Kidney capillary endothelial cell (primary cell): ENCODE data around the gene ALOX5.

ENCODE experiments used
- DNase-seq: peaks from one replicate; pipeline ENCODE4 v3.0.0-alpha.2; 2018; ENCODE audit warnings: low spot score

ALOX5 gene

DNA sequence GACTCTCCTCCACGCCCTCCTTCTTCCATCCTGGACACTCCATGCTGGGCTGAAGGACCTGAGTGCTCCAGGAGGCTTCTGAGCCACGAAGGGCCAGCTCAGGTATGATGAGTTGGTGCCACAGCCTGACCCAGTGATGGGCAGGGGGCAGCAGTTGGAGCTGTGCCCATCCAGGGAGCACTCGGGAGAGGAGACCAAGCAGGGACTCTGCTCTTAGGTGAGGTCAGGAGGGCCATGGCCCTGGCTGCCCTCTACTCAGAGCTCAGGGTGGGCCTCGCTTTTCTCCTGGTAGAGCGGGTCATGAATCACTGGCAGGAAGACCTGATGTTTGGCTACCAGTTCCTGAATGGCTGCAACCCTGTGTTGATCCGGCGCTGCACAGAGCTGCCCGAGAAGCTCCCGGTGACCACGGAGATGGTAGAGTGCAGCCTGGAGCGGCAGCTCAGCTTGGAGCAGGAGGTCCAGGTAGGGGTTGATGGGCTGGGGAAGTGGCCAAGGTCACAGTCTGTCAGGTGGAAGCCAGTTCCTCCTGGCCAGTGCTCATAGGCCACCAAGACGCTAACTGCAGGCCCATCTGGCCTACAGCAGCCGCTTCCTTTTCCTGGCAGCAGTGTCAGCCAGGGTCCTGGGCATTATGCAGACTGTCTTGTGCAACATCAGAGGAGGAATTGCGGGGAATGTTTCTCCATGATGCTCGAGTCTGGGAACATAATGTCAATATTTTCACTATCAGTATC is 50.8 kb downstream of the ALOX5 start:
- no peak for DNase-seq

DNA sequence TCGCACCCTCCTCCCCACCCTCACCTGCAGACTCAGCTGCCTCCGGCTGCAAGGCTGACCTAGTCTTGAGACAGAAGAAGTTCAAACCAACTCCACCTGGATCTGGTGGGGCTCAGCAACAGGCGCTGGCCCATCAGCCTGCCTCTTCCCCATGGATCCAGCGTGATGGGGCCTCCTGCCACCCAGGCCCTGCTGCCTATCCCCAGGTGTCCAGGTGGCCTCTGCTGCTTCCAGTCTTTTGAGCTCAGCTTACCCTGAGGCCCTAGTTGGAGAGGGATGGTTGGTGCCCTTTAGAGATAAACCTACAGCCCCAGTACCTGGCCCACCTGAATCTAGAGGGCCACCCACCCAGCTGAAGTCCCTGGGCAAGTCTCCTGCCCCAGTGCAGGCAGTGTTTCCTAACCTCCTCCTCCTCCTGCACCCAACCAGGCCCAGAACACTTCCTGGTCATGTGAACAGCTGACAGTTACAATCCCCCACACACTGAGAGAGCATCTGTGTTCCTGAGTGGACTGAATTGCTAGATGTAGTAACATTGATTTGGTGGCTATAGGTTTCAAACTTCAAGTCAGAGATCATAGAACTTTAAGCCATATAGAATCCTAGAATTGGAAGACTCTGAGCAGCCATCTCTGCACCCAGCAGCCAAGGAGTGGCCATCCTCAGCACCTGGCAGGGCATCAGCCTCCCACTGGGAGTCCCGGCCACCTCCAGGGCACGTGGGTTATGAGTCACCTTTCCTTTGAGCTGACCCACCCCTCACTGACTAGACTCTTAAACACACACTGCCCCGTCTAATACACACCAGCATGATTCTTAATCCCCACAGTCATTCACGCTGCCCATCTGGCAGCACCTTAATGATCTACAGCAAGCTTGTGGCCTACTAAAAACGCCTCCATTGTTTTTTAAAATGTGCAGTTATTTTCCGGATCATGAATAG is 51.9 kb downstream of the ALOX5 start:
- DNase-seq, result no peak

DNA sequence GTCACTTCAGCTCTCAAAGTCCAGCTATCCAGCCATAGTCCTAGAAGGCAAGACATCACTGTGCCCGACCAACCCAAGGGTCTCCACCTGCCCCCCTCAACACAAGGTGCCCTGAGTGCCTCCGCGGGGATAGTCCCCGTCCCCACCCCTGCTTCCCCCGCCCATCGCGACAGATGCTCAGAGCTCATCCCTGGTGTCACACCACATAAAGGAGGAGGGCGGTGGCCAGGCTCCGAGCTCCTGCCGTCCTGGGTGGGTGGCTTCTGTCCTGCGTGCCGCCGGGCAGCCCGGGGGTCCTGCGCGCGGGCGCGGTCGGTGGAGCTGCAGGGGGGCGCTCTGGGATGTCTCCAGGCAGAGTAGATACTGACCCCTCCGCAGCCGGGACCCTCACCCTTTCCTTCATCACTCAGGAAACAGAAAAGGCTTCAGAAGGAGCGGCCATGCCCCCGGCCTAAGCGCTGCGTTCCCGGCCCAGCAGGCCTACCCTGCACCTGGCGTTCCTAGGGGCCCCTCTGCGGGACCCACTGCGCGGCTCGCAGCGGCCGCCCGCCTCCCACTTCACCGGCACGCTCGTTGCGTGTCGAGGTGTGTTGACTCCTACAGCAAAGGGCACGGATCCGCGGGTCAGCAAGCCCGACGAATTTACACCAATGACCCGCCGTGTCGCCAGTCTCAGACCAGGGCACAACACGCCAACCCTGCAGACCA is 53.4 kb downstream of the ALOX5 start:
- no peak for DNase-seq

DNA sequence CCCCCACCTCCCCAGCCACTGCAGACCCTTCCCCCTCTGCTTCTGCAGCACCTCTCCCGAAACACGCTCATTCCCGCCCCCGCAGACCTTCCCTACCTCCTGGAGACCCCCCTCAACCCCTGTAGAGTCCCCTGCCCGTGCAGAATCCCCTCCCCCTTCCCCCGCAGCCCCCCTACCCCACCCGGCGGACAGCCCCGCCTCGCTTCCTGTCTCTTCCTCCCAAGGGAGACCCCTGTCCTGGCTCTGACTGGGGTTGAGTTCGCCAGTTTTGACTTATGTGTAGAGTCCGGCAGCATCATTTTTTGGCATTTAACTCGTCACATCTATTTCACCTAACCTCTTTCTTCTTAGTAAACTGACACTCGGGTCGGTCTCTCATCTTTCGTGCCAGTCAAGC is 54.0 kb downstream of the ALOX5 start:
- DNase-seq, result no peak

DNA sequence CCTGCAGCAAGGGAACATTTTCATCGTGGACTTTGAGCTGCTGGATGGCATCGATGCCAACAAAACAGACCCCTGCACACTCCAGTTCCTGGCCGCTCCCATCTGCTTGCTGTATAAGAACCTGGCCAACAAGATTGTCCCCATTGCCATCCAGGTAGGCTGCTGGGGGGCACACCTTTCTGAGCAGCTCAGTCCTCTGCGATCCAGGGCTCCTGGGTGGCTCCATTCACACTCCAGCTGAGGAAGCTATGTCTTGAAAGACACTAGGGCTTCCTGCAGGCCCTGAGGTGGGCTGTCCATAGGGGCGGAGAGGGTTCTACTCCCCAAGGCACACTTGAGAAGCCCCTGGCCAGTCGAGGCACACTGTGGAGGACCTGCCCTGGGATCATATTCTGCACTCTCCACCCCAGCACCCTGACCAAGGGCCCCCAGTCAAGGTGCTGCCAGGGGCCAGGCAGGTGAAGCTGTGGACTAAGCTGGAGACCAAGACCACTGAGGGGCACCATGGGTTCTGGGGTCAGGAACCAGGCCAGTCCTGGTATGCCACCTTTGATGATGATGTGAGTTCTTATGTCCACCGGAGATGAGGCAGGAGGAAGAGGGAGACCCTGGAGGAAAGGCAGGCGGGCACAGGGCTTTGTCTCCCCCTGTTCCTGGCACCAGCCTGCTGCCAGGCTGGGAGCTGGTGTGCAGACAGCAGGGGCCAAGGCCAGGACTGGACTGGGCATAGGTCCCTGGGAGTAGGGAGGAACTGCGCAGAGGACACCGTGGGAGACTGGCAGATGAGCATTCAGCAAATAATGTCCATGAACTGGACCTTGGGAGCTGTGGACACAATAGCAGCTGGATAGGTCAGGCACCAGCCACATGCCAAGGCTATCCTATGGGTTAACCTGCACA is 54.8 kb downstream of the ALOX5 start:
- no peak for DNase-seq

DNA sequence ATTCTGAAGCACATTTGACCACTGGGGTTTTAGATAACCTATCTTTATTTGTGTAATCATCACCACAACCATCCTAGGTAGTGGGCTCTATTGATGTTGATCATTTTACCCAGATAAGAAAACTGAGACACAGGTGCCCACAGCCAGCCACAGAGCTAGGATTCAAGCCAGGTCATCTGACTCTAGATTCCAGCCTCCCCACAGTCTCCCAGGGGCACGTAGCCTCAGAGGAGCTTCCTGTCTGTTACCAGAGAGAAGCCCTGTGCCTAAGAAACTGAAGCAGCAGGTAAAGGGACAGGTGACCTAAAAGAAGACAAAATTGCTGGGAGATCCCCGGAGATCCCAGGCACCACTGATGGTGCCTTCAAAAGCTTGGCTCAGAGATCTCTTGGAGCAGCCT is 55.8 kb downstream of the ALOX5 start:
- no peak for DNase-seq

DNA sequence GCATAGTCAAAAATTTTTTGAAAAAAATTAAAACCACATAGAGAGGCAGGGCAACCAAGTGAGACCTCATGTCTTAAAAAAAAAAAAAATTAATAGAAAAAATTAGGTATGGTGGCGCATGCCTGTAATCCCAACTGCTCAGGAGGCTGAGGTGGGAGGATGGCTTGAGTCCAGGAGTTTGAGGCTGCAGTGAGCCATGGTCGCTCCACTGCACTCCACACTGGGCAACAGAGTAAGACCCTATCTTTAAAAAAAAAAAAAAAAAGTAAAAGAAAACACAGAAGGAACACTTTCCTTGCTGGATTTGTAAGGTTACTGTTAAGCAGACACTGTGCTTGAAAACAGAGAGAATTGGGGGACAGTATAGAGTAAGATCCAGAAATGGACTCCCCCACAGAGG is 58.1 kb downstream of the ALOX5 start:
- no peak for DNase-seq

DNA sequence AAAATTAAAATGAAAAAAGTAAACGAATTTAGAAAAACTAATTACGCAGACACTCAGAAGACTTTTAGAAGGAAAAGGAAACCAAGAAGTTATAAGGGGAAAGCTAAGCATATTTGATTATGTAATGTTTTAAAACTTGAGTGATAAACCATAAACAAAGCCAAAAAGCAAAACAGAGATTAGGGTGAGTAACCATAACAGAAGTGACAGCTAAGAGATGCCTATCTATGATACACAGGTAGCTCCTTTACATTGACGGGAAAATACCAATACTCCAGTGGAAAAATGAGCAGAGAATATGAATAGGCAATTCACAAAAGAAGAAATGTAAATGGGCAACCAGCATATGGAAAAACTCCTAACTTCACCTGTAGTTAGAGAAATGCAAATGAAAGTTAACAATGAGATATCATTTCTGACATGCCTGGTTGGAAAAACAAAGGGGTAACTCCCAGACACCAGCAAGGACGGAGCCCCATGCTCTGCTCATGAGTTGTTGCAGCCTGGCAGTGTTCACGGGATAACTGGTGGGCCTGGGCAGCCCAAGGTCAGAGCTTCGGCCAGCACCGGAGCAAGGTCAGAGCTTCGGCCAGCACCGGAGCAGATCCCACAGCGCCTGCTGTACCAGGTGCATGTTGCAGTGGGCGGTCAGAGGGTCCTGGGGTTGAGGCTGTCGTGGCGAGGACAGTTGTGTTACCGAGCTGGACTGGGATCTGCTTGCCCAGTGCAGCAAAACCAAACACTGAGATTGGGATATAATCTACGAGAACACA is 58.9 kb downstream of the ALOX5 start:
- DNase-seq, result no peak

DNA sequence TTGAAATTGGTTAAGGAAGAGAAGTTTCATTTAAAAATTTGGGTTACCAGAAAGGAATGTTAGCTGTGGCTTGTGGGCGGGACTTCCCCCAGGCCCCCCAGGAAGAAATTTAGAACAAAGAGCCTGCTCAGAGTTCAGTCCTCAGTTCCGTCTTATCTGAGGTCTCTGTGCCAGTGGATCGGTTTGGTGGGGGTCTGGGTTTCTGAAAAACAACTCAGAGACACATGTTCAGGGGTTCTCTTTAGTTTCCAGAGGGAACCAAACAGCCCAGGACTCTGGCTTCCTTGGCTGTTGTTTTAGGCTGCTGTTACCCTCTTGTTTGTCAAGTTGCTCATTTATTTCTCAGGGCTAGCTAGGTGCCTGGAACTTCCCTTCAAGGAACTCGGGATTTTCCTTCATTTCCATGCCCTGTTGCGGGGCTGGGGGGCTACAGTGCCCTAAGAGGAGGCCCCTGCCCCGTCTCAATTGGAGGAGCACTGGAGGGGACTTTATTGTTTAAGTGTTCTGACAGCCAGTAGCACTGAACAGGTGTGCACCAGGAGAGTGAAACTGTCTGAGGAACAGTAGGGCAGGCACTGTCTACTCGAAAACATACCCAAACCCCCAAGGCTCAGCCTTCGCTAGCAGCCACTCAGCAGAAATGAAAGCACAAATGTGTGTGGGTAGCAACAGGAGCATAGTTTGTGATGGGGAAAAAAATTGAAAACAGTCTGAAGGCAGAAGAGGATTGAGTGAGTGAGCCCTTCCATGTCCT is 59.9 kb downstream of the ALOX5 start:
- DNase-seq, result no peak

DNA sequence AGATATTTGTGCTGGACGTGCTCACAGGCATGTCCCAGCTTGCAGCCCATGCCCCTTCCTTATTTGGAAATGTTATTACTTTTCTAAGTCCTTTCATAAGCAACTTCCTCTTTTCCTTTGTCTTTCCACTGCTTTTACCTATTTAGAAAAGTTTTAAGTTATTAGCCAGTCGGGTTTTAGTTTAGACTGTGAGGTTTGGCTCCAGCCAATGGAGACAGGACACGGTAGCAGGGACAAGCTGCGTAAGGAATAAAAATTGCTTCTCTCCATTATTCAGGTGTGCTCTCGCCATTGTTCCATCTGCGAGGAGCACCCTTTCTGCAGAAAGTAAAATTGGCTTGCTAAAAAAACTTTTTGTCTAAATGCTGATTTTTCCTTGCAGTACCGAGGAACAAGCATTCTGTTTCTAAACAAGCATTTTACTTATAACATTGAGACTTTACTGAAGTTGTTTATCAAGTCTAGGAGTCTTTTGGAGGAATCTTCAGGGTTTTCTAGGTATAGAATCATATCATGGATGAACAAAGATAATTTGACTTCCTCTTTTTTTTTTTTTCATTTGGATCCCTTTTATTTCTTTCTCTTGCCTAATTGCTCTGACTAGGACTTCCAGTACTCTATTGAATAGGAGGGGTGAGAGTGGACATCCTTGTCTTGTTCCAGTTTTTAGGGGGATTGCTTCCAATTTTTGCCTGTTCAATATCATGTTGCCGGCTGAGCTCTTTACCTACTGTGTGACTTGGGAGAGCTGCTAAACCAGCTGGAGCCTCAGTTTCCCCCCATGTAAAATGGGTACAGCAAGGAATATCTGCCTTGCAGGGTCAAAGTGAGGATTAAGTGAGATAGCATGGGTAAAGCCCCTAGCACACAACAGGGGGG is 63.8 kb downstream of the ALOX5 start:
- no peak for DNase-seq

DNA sequence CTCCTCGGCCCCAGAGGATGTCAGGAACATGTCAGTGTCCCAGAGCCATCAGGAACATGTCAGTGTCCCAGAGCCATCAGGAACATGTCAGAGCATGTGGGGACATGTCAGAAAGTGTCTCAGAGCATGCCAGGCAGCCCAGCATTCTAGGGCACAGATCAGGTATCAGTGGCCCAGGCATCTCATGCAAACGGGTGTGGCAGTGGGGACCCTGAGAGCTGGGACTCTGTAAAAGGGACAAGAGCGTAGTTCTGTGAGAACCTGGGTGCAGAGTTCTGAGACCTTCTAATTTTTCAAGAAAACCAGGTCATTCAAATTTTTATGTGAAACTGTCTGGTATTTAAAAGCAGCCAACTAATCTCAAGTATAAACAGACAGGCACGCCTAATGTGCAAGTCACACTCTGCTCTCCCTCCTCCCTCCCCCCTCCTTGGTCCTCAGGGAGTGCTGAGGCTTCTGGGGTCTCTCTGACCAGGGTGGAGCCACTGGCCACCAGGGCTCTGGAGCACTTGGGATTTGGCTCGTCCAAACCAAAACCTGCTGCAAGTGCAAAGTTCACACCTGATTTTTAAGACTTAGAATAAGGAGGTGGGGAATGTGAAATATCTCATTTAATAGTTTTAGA is 64.6 kb downstream of the ALOX5 start:
- DNase-seq, result no peak

DNA sequence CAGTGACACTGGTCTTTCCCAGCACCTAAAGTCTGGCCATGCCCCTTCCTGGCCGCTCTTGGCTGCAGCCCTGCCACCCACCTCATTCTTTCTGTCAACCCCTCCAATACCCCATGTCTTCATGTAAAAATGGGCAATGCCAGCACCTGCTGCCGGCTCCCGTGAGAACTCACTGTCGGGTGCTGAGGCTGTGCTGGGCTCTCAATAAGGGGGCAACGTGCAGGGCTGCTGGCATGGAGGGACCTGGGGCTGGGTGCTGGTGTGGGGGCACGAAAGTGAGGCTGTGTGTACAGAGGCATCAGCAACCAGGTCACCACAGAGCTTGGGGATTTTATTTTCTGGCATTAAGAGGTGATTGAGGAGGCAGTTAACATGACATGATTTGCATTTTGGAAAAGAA is 65.3 kb downstream of the ALOX5 start:
- no peak for DNase-seq

DNA sequence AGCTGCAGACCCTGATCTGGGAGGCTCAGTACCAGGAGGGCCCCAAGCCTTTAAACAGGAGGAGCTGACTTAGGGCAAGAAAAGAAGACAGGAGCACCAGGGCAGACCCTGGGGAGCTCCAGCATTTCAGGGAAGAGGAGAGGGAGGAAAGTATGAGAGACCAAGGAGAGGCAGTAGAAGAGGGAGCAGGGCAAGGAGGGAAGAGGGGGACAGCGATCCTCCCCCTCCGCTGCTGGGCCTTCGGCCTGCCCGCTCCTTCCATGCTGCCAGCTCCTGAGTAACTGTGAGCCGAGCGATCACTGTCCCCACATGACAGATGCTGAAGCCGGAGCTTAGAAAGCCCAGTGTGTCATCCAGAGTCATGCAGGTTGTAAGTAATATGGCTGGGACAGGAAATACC is 65.9 kb downstream of the ALOX5 start:
- DNase-seq, result no peak

DNA sequence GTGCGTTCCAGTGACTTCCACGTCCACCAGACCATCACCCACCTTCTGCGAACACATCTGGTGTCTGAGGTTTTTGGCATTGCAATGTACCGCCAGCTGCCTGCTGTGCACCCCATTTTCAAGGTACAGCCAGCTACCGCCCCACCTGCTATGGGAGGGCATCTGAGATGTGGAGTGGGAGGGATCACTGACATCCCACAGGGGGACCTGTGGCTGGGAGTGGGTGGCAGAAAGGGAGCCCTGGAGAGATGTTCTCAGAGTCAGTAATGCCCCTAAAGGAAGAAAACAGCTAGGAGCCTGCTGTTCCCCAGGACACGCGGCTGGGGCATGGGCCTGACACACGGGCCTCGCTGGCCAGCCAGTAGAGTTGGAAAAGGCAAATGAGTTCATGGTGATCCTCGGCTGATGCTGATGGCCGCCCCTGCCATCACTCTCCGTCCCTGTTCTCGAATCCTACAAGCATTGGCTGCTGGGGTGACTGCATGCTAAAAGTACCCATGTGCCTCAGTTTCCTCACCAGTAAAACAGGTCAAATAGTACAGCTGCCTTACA is 66.6 kb downstream of the ALOX5 start:
- no peak for DNase-seq

DNA sequence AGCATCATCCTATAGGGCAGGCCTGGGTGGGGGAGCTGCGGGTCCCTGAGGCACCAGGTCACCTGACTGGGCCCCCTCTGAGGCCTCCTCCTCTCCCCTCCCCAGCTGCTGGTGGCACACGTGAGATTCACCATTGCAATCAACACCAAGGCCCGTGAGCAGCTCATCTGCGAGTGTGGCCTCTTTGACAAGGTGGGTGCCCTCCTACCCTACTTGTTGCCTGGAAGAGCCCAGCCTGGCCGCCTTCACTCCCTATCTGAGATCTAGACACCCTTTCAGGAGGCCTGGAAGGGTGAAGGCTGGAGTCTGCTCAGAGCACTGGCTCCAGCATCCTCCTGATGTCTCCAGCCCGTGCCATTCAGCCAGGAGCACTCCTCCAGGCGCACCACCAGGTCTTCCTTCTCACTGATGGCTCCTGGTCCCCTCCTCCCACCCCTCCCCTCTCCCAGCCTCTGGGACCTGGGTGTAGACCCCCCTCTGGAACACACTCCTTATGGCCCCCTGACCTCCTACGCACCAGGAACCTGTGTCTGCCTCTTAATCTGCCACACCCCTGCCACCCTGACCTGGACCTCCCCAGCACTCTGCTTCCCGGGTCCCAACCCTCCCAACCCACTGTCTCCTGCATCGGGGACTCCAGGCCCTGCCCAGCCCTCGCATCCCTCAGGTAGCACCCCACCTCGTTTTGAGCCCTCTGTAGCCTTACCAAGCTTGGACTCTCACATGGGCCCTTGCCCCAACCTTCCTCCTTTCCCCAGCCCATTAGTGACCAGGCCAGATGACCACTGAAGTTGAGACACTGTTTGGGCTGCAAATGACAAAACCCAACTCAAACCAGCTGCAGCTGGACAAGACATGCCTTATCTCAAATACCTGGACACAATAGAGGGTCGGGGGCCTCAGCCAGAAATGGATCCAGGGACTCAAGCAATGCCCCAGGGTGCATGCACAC is 67.5 kb downstream of the ALOX5 start:
- no peak for DNase-seq

DNA sequence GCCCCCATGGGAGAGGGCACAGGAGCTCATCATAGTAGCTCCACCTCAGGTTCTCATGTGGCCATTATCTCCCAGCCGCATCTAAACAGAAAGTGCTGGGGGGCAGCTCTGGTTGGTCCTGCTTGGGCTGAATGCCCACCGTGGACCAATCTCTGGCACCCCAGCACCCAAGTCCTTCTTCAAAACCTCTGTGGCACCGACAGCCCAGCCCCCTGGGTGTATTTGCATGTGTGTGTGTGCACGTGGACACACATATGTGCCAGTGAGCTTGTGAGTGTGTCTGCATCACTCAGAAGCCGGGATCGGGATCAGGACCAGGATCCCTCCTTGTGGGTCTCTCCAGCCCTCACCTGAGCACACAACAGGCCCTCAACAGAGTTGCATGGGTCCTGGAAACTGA is 68.2 kb downstream of the ALOX5 start:
- DNase-seq, result no peak

DNA sequence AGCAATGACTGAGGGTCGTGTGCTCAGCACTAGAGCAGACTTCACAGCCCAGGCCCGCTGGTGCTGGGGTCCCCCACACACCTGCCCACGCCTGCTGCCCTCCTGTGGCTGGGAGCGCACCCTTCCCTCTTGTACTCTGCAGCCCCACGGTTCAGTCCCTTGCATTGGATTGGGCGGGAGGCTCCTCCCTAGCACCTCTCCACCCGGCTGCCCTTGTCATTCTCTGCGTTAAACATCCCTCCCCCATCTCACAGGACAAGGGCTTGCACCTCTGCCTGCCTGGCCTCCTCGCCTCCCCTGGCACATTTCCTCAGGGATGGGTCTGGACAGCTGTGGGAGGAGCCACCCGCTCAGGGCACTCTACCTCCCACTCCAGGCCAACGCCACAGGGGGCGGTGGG is 68.6 kb downstream of the ALOX5 start:
- DNase-seq, result no peak
